HEK293 (cell line): Measurements from ENCODE around the gene CHMP5.

Experiments
- CTCF ChIA-PET: fragments of 350-600 bp; formaldehyde crosslinking; extraction: SDS; loops from one replicate; lab custom pipeline; 2021; ENCODE audit warnings: antibody characterized with exemption; lab: Yijun Ruan, JAX
- POLR2A ChIA-PET: fragments of 300-600 bp; formaldehyde crosslinking; extraction: SDS; loops from one replicate; lab custom pipeline; 2020; ENCODE audit warnings: antibody characterized with exemption, inconsistent platforms; lab: Yijun Ruan, JAX
- H3K27ac ChIP-seq: fragments of 200-500 bp; sonication (Bioruptor generic); 2 replicates; pipeline ENCODE4 v1.5.1; 2014; ENCODE audit warnings: low read depth, low read length, control low read depth, inconsistent platforms; ENCODE audit errors: extremely low read depth
- H3K36me3 ChIP-seq, 2 experiments: fragments of 200-500 bp in 1 of 2; sonication (Bioruptor generic) in 1 of 2; 1 replicate in 1 of 2; 2 replicates in 1 of 2; pipeline ENCODE4 v1.5.1; 2014 to 2017; ENCODE audit warnings: inconsistent platforms in 2 of 2, low read length in 2 of 2; ENCODE audit not compliant: control insufficient read depth in 2 of 2, insufficient read depth in 1 of 2
- H3K4me1 ChIP-seq: fragments of 200-500 bp; sonication (Bioruptor generic); 2 replicates; pipeline ENCODE4 v1.5.1; 2014; ENCODE audit warnings: mild to moderate bottlenecking, low read length, inconsistent platforms; ENCODE audit not compliant: control insufficient read depth, insufficient read depth
- H3K4me3 ChIP-seq: 2 replicates; pipeline ENCODE4 v1.5.1; 2011; ENCODE audit warnings: low read depth, mild to moderate bottlenecking, control low read depth, low read length, moderate library complexity
- H3K9me3 ChIP-seq: fragments of 200-500 bp; sonication (Bioruptor generic); 2 replicates; pipeline ENCODE4 v1.5.1; 2014; ENCODE audit warnings: low read depth, low read length, inconsistent platforms; ENCODE audit not compliant: control insufficient read depth, insufficient read depth
- EGR2 ChIP-seq: fragments of 450-650 bp; formaldehyde crosslinking; IDR thresholded peaks from 2 replicates; pipeline ENCODE4 v1.5.1; 2016; ENCODE audit warnings: low read depth, missing biosample characterization, missing genetic modification characterization
- KLF7 ChIP-seq: fragments of 450-650 bp; formaldehyde crosslinking; IDR thresholded peaks from 2 replicates; pipeline ENCODE4 v1.5.1; 2016; ENCODE audit warnings: missing biosample characterization, missing genetic modification characterization, borderline replicate concordance
- SP3 ChIP-seq: fragments of 450-650 bp; formaldehyde crosslinking; IDR thresholded peaks from 2 replicates; pipeline ENCODE4 v1.5.1; 2016; ENCODE audit warnings: missing biosample characterization, missing genetic modification characterization
- TSHZ1 ChIP-seq: fragments of 450-650 bp; formaldehyde crosslinking; IDR thresholded peaks from 2 replicates; pipeline ENCODE4 v1.5.1; 2016; ENCODE audit warnings: missing biosample characterization, missing genetic modification characterization, borderline replicate concordance
- ZFHX2 ChIP-seq: fragments of 450-650 bp; formaldehyde crosslinking; conservative IDR thresholded peaks from 2 replicates; pipeline ENCODE4 v1.5.1; 2016; ENCODE audit warnings: missing biosample characterization, missing genetic modification characterization
- ZNF10 ChIP-seq: fragments of 450-650 bp; formaldehyde crosslinking; IDR thresholded peaks from 2 replicates; pipeline ENCODE4 v1.5.1; 2017; ENCODE audit warnings: missing biosample characterization, missing genetic modification characterization
- ZNF155 ChIP-seq: fragments of 450-650 bp; formaldehyde crosslinking; IDR thresholded peaks from 2 replicates; pipeline ENCODE4 v1.5.1; 2016; ENCODE audit warnings: missing biosample characterization, missing genetic modification characterization
- ZNF223 ChIP-seq: fragments of 450-650 bp; formaldehyde crosslinking; IDR thresholded peaks from 2 replicates; pipeline ENCODE4 v1.5.1; 2016; ENCODE audit warnings: missing biosample characterization, missing genetic modification characterization
- ZNF23 ChIP-seq: fragments of 450-650 bp; formaldehyde crosslinking; IDR thresholded peaks from 2 replicates; pipeline ENCODE4 v1.5.1; 2016; ENCODE audit warnings: missing biosample characterization, missing genetic modification characterization, borderline replicate concordance
- ZNF248 ChIP-seq: fragments of 450-650 bp; formaldehyde crosslinking; IDR thresholded peaks from 2 replicates; pipeline ENCODE4 v1.5.1; 2017; ENCODE audit warnings: missing biosample characterization, missing genetic modification characterization
- ZNF324 ChIP-seq: fragments of 450-650 bp; formaldehyde crosslinking; IDR thresholded peaks from 2 replicates; pipeline ENCODE4 v1.5.1; 2016; ENCODE audit warnings: missing biosample characterization, missing genetic modification characterization
- ZNF354C ChIP-seq: fragments of 450-650 bp; formaldehyde crosslinking; IDR thresholded peaks from 2 replicates; pipeline ENCODE4 v1.5.1; 2016; ENCODE audit warnings: missing biosample characterization, missing genetic modification characterization, low read depth, borderline replicate concordance
- ZNF391 ChIP-seq: fragments of 450-650 bp; formaldehyde crosslinking; IDR thresholded peaks from 2 replicates; pipeline ENCODE4 v1.5.1; 2016; ENCODE audit warnings: low read depth, missing biosample characterization, missing genetic modification characterization, borderline replicate concordance
- ZNF426 ChIP-seq: fragments of 450-650 bp; formaldehyde crosslinking; IDR thresholded peaks from 2 replicates; pipeline ENCODE4 v1.5.1; 2017; ENCODE audit warnings: missing biosample characterization, missing genetic modification characterization, mild to moderate bottlenecking, inconsistent platforms, moderate library complexity
- ZNF571 ChIP-seq: fragments of 450-650 bp; formaldehyde crosslinking; IDR thresholded peaks from 2 replicates; pipeline ENCODE4 v1.5.0; 2017; ENCODE audit warnings: missing biosample characterization, missing genetic modification characterization
- ZNF585B ChIP-seq: fragments of 450-650 bp; formaldehyde crosslinking; IDR thresholded peaks from 2 replicates; pipeline ENCODE4 v1.5.1; 2016; ENCODE audit warnings: missing biosample characterization, missing genetic modification characterization
- ZNF76 ChIP-seq: fragments of 450-650 bp; formaldehyde crosslinking; IDR thresholded peaks from 2 replicates; pipeline ENCODE4; 2016; ENCODE audit warnings: low read depth, missing biosample characterization, missing genetic modification characterization, borderline replicate concordance
- ZNF792 ChIP-seq: fragments of 450-650 bp; formaldehyde crosslinking; IDR thresholded peaks from 2 replicates; pipeline ENCODE4 v1.5.1; 2016; ENCODE audit warnings: missing biosample characterization, missing genetic modification characterization
- ZNF837 ChIP-seq: fragments of 450-650 bp; formaldehyde crosslinking; IDR thresholded peaks from 2 replicates; pipeline ENCODE4 v1.5.1; 2016; ENCODE audit warnings: missing biosample characterization, missing genetic modification characterization
- ZSCAN18 ChIP-seq: fragments of 450-650 bp; formaldehyde crosslinking; IDR thresholded peaks from 2 replicates; pipeline ENCODE4 v1.5.1; 2016; ENCODE audit warnings: missing biosample characterization, missing genetic modification characterization
- ZSCAN4 ChIP-seq: fragments of 450-650 bp; formaldehyde crosslinking; IDR thresholded peaks from 2 replicates; pipeline ENCODE4 v1.5.1; 2017; ENCODE audit warnings: missing biosample characterization, missing genetic modification characterization
- ZSCAN5A ChIP-seq: fragments of 450-650 bp; formaldehyde crosslinking; IDR thresholded peaks from 2 replicates; pipeline ENCODE4 v1.5.1; 2016; ENCODE audit warnings: missing biosample characterization, missing genetic modification characterization
- ZXDB ChIP-seq: fragments of 450-650 bp; formaldehyde crosslinking; IDR thresholded peaks from 2 replicates; pipeline ENCODE4 v1.5.1; 2016; ENCODE audit warnings: missing biosample characterization, missing genetic modification characterization
- TF ChIP-seq, protein P1 (sequence below): fragments of 450-650 bp; formaldehyde crosslinking; IDR thresholded peaks from 2 replicates; pipeline ENCODE4 v1.5.1; 2017; ENCODE audit warnings: missing biosample characterization, mild to moderate bottlenecking, missing genetic modification characterization, moderate library complexity
- TF ChIP-seq, protein P2 (sequence below): fragments of 450-650 bp; formaldehyde crosslinking; IDR thresholded peaks from 2 replicates; pipeline ENCODE4 v1.5.1; 2017; ENCODE audit warnings: missing biosample characterization, missing genetic modification characterization

CHMP5 gene

DNA sequence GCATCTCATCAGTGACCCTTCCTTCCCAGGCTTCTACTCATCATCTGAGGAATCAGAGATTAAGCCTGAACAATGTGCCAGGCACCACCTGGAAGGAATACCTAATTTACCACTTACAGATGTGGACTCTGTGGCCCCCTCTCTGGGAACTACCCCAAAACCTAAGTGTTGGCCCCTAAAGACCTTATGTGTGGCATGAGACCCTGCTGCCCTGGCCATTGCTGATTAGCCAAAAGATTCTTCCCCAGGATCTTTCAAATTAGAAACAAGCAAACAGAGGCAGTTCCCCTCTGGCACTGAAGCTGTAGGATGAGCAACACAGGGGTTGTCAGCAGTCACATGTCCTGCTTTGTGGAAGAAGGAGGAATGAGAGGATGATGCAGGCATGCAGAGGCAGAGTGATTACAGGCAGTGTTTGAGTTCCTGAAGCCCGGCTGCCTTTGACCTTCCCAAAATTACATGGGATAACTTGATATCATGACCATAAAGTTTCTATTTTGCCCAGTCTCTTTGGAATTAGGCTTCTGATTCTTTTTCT, 14.3 kb upstream of the CHMP5 start:
- H3K36me3 ChIP-seq = peaks cover 8 to 56% of the 10 kb centered on the region in 2 experiments; a peak in 2 of 3 replicates
- H3K27ac ChIP-seq = no peak overlapping the region
- CTCF ChIA-PET = no interaction called here
- no peaks in the 10 kb centered on the region for H3K9me3 ChIP-seq
- TF ChIP-seq ZSCAN4 (tag by site-specific recombination) (no peak), ZNF23 (tag by site-specific recombination) (no peak), KLF7 (no peak), SP3 (no peak), ZNF76 (no peak), ZNF10 (tag by site-specific recombination) (no peak), ZNF792 (no peak), EGR2 (tag by site-specific recombination) (no peak), TSHZ1 (tag by site-specific recombination) (no peak), ZXDB (tag by site-specific recombination) (no peak), ZNF324 (no peak), ZNF223 (tag by site-specific recombination) (no peak), ZNF585B (tag by site-specific recombination) (no peak), ZNF837 (tag by site-specific recombination) (no peak), ZSCAN5A (tag by site-specific recombination) (no peak)
- TF ChIP-seq, protein P1, sequence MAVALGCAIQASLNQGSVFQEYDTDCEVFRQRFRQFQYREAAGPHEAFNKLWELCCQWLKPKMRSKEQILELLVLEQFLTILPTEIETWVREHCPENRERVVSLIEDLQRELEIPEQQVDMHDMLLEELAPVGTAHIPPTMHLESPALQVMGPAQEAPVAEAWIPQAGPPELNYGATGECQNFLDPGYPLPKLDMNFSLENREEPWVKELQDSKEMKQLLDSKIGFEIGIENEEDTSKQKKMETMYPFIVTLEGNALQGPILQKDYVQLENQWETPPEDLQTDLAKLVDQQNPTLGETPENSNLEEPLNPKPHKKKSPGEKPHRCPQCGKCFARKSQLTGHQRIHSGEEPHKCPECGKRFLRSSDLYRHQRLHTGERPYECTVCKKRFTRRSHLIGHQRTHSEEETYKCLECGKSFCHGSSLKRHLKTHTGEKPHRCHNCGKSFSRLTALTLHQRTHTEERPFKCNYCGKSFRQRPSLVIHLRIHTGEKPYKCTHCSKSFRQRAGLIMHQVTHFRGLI (tag by site-specific recombination) = no peak
- TF ChIP-seq, all 188 proteins: peak for 0
- Histone ChIP-seq H3K4me1 (no peaks in the 10 kb centered on the region), H3K4me3 (no peak overlapping the region)
- POLR2A ChIA-PET = no interaction called here

- H3K4me3 ChIP-seq = no peak overlapping the region
- H3K4me1 ChIP-seq = no peaks in the 10 kb centered on the region
- ChIA-PET CTCF (interaction anchor here (0.5 to 1.1 kb wide), 3 partner anchors 16 to 760 kb away, joined by 3 to 4 read pairs (median 3); no protein-coding TSS in a partner anchor), POLR2A (no interaction called here)
- H3K9me3 ChIP-seq = no peaks in the 10 kb centered on the region
- H3K27ac ChIP-seq = no peak overlapping the region
- peaks cover 20 to 80% of the 10 kb centered on the region in 2 experiments for H3K36me3 ChIP-seq
- TF ChIP-seq ZNF155 (tag by site-specific recombination) (no peak), ZNF426 (no peak), ZSCAN18 (no peak), ZNF354C (tag by site-specific recombination) (no peak), ZNF391 (tag by site-specific recombination) (no peak), ZFHX2 (tag by site-specific recombination) (no peak), ZNF571 (tag by site-specific recombination) (no peak), ZNF248 (tag by site-specific recombination) (no peak)
- TF ChIP-seq, protein P2, sequence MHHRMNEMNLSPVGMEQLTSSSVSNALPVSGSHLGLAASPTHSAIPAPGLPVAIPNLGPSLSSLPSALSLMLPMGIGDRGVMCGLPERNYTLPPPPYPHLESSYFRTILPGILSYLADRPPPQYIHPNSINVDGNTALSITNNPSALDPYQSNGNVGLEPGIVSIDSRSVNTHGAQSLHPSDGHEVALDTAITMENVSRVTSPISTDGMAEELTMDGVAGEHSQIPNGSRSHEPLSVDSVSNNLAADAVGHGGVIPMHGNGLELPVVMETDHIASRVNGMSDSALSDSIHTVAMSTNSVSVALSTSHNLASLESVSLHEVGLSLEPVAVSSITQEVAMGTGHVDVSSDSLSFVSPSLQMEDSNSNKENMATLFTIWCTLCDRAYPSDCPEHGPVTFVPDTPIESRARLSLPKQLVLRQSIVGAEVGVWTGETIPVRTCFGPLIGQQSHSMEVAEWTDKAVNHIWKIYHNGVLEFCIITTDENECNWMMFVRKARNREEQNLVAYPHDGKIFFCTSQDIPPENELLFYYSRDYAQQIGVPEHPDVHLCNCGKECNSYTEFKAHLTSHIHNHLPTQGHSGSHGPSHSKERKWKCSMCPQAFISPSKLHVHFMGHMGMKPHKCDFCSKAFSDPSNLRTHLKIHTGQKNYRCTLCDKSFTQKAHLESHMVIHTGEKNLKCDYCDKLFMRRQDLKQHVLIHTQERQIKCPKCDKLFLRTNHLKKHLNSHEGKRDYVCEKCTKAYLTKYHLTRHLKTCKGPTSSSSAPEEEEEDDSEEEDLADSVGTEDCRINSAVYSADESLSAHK (tag by site-specific recombination) = no peak
Measured at GRCh38 chr9:33254211-33254610, 10.6 kb upstream of the CHMP5 start.
